Activated CD8-positive, alpha-beta T cell treated with anti-CD3 and anti-CD28 coated beads for 36 hours (primary cell): ENCODE data around the gene EN1. TPM values are rescaled to one million over a fixed set of nuclear protein-coding genes. Genes with fewer than 3 reads are reported as not detected.

Experiments
- ATAC-seq: fragments of 200-7000 bp; cut with Tn5 transposase; one replicate; pipeline ENCODE4 v1.10.0; 2021; ENCODE audit warnings: mild to moderate bottlenecking, moderate library complexity
- CTCF ChIA-PET: fragments of 350-600 bp; sonication (Branson Sonifier 250); formaldehyde crosslinking; loops from one replicate; lab custom pipeline; 2021; ENCODE audit warnings: antibody characterized with exemption; lab: Charles Lee
- POLR2A ChIA-PET: fragments of 350-600 bp; sonication (Branson Sonifier 250); formaldehyde crosslinking; loops from one replicate; lab custom pipeline; 2021; ENCODE audit warnings: antibody characterized with exemption; lab: Charles Lee
- DNase-seq: peaks from one replicate; pipeline ENCODE4 v3.0.0-alpha.2; 2020
- H3K27ac Mint-ChIP-seq: one replicate; pipeline ENCODE4 v1.8.0; 2021; ENCODE audit warnings: mild to moderate bottlenecking, mixed read lengths
- H3K27me3 Mint-ChIP-seq: one replicate; pipeline ENCODE4 v1.8.0; 2021; ENCODE audit warnings: mixed read lengths
- H3K36me3 Mint-ChIP-seq: one replicate; pipeline ENCODE4 v1.8.0; 2021; ENCODE audit warnings: low read depth, mixed read lengths
- H3K4me1 Mint-ChIP-seq: one replicate; pipeline ENCODE4 v1.8.0; 2021; ENCODE audit warnings: low read depth, mixed read lengths
- H3K4me3 Mint-ChIP-seq: one replicate; pipeline ENCODE4 v1.8.0; 2021; ENCODE audit warnings: mild to moderate bottlenecking, moderate library complexity, mixed read lengths
- H3K9me3 Mint-ChIP-seq: one replicate; pipeline ENCODE4 v1.8.0; 2021; ENCODE audit warnings: mixed read lengths
- CTCF ChIP-seq: fragments of 200-600 bp; IDR thresholded peaks from one replicate; pipeline ENCODE4 v1.8.0; 2022; ENCODE audit warnings: antibody characterized with exemption, mild to moderate bottlenecking
- intact Hi-C: fragments of 100-400 bp; cut with micrococcal nuclease; formaldehyde crosslinking; loops from one replicate; pipeline ENCODE4 v1.10.0; 2022
- total RNA-seq, 2 experiments: library from RNA; stranded (reverse); gene quantifications; one replicate each; pipeline ENCODE4 v1.2.3, GENCODE V29; 2021

Gene EN1
- total RNA-seq, 2 experiments from 2014 or later, result not detected

- no peak for DNase-seq
- TF ChIP-seq CTCF, result no peak
Measured at GRCh38 chr2:118830118-118830517, 17.3 kb downstream of the EN1 start.

GRCh38 chr2:118826093-118826492 lies 21.4 kb downstream of the EN1 start:
- POLR2A ChIA-PET, result no interaction called here
- H3K4me1 Mint-ChIP-seq, result no peaks in the 10 kb centered on the region
- peaks cover 35% of the 10 kb centered on the region for H3K27me3 Mint-ChIP-seq
- DNase-seq (no peak), ATAC-seq (no peak)
- no peak overlapping the region for H3K4me3 Mint-ChIP-seq
- CTCF ChIA-PET, result interaction anchor here (0.7 to 1.6 kb wide), 2 partner anchors 29 to 141 kb away, joined by 3 to 4 read pairs; no protein-coding TSS in a partner anchor
- TF ChIP-seq CTCF, result no peak
- intact Hi-C loops, result no loop called here
- no peak overlapping the region for H3K27ac Mint-ChIP-seq
- no peaks in the 10 kb centered on the region for H3K9me3 Mint-ChIP-seq
- no peaks in the 10 kb centered on the region for H3K36me3 Mint-ChIP-seq

More at GRCh38 chr2:118830118-118830517, 17.3 kb downstream of the EN1 start:
- CTCF ChIA-PET, result interaction anchor here (2.9 kb wide), 1 partner anchor 25 kb away, joined by 10 read pairs; no protein-coding TSS in a partner anchor
- Mint-ChIP-seq H3K27me3 (peaks cover 60% of the 10 kb centered on the region), H3K27ac (no peak overlapping the region), H3K9me3 (no peaks in the 10 kb centered on the region), H3K4me1 (peaks cover 2% of the 10 kb centered on the region), H3K36me3 (no peaks in the 10 kb centered on the region), H3K4me3 (no peak overlapping the region)
- ATAC-seq, result no peak
- POLR2A ChIA-PET, result no interaction called here
- intact Hi-C loops, result no loop called here

- no peaks in the 10 kb centered on the region for H3K9me3 Mint-ChIP-seq
- peaks cover 39% of the 10 kb centered on the region for H3K27me3 Mint-ChIP-seq
- DNase-seq (no peak), ATAC-seq (no peak)
- no peaks in the 10 kb centered on the region for H3K4me1 Mint-ChIP-seq
- POLR2A ChIA-PET, result no interaction called here
- TF ChIP-seq CTCF, result no peak
- no peak overlapping the region for H3K27ac Mint-ChIP-seq
- CTCF ChIA-PET, result no interaction called here
- intact Hi-C loops, result no loop called here
- no peak overlapping the region for H3K4me3 Mint-ChIP-seq
- H3K36me3 Mint-ChIP-seq, result no peaks in the 10 kb centered on the region
Measured at GRCh38 chr2:118823633-118824032, 23.8 kb downstream of the EN1 start.

- ChIA-PET CTCF (no interaction called here), POLR2A (no interaction called here)
- Mint-ChIP-seq H3K36me3 (no peaks in the 10 kb centered on the region), H3K9me3 (no peaks in the 10 kb centered on the region), H3K27ac (no peak overlapping the region), H3K27me3 (peaks cover 40% of the 10 kb centered on the region), H3K4me1 (no peaks in the 10 kb centered on the region), H3K4me3 (no peak overlapping the region)
- no peak for TF ChIP-seq CTCF
- intact Hi-C loops, result no loop called here
- no peak for ATAC-seq
- no peak for DNase-seq
Measured at GRCh38 chr2:118822572-118822971, 24.9 kb downstream of the EN1 start.

- peaks cover 40% of the 10 kb centered on the region for H3K27me3 Mint-ChIP-seq
- intact Hi-C loops, result no loop called here
- ChIA-PET POLR2A (no interaction called here), CTCF (interaction anchor here (0.9 kb wide), 1 partner anchor 33 kb away, joined by 3 read pairs; no protein-coding TSS in a partner anchor)
- no peak overlapping the region for H3K27ac Mint-ChIP-seq
- ATAC-seq (no peak), DNase-seq (no peak)
- H3K9me3 Mint-ChIP-seq, result no peaks in the 10 kb centered on the region
- no peak for TF ChIP-seq CTCF
- H3K36me3 Mint-ChIP-seq, result no peaks in the 10 kb centered on the region
- no peaks in the 10 kb centered on the region for H3K4me1 Mint-ChIP-seq
- no peak overlapping the region for H3K4me3 Mint-ChIP-seq
Measured at GRCh38 chr2:118822015-118822414, 25.4 kb downstream of the EN1 start.
